Measurements from ENCODE around the gene WNT7B.

DNA sequence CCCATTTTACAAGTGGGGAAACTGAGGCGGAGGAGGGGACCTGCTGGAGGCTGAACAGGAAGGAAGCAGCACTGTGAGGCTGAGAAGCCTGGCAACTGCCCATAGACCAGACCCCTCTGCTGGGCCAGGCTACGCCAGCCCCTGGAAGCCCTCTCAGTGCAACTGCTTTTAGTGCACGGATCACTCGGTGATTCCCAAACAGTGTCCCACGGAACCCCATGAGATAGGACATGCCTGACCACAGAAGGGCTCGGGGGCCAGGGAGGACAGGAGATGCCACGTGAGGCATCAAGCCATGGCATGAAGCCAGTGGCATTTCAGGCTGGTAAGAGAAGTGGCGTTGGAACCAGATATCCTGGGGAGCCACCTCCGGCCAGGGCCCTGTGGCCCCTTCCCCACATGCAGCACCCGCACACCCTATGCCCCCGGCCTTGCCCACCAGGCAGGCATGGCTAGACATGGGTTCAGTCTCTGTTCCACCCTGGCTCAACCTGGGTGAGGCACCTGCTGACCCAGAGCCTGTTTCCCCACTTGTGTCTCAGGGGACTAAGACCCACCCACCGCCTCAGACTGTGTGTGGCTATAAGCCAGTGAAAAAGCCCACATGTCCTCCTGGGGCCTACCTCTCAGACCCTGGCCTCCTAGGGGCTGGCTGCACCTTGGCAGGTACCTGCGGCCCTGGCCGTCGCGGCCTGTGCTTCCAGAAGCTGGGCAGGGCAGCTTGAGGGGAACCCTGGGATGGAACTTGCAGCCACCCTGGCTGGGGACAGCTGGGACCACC is 84.1 kb downstream of the WNT7B start:
- TF ChIP-seq GATA2 (IDR thresholded peaks at IDR 0.05; ENCODE audit: low read depth, low read length) (no peak), GATA3 (IDR thresholded peaks at IDR 0.05; ENCODE audit: low read depth, low read length) (no peak)

Data from SH-SY5Y (cell line).